ENCODE data around the gene PBX1.

Gene PBX1

GRCh38 chr1:164614316-164614715 lies 55.3 kb downstream of the PBX1 start:
- no peak for DNase-seq

DNA sequence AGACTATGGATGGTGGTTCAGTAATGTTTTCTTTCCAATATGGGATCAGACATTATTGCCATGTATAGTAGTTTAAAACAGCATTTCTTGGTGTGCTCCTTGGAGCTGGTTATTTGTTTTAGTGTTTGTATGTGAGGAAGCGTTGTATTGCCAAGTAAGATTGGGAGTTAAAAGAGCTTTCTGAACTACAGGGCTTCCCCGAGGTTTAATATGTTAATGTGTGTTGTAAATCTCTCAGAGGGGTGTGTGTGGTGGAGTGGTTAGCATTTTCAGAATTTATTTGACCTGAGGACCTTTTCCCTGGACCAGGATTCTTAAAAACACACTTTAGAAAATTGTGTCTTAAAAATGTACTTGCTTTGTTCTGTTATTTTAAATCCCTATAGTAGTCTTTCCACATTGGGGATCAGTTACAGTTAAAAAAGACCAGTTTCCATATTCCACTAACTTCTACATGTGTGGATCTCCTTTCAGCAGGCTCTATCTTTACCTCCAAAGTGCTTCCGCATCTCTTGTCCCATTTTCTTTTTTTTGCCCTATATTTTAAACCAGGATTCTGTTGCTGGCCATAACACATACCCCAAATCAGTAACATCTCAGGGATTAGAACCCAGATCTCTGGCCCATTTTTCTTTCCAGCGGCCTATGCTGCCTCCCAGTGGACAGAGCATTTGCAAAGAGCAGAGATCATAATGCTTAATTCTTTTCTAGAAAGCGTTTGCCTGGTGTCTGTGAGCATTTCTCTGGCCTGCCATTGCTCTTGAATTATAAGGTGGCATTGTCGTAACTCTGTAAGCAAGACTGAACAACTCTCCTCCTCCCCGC lies 58.6 kb downstream of the PBX1 start:
- DNase-seq = peak in 5 of 56 donors; percentile 7 to 37 (median 18)

DNA sequence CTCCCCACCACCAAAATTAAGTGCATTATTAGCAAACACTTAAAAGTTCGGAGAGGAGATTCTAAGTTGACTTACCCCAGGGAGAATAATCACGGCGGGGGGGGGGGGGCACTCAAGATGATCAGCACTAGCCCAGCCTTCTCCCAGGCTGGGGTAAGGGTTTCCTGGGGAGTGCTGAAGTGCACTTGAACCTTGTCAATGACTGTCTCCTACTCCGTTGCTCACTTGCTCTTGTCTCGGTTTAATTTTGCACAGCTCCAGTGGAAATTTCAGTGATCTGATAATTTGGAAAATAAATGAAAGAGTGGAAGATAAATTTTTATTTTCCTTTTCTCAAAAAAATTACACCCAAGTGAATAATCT lies 59.2 kb downstream of the PBX1 start:
- no peak for DNase-seq

DNA sequence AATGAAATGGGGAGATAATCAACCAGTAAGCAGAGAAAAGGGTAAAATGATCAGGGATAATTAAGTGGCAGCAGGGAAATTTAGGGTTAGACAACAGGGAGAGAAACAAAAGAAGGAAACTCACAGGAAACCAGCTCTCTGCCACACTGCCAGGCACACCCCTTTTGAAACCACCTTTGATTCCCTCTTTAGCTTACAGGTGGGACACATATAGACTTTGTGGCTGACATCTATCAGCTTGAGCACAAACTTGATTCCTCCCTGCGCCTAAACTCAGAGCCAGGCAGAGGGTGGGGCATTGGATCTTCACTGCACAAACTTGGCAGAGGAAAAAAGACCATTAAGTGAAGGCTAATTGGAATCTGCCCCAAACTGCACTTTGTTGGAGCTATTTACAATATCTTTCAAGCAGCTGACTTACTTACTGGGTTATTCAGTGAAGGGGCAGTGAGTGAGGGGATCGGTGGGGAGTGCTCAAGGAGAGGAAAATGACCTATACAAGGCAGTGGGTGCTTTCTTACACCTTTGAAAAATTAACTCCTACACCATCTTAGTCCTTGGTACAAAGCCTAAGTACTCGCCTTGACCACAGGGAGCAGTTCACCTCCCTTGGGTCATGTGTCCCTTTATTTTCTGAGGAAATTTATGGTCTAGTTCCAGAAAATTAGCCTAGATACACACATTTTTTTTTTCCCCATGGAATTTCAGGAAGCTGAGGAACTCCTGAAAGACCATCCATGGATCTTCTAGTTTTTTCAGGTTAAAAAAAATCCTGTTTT lies 60.2 kb downstream of the PBX1 start:
- no peak for DNase-seq

- no peak for DNase-seq
These were observed 63.3 kb downstream of the PBX1 start for GRCh38 chr1:164622068-164622845.

DNA sequence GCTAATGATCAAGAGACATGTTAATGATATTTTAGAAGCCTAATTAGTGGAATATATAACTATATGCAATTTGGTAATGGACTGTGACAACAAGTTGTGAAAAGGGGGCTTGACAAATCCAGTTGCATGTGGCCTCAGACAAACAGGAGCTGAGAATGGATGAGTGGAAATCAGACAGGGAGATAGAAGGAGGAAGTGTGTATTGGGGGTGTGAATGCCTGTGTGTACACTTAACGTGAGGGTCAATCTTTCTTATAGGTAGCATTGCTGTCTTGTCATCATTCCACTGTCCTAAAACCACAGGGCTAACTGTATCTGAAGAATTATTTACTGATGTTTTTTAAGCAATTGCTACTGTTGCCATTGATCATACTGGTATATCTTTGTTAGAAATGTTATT lies 64.8 kb downstream of the PBX1 start:
- DNase-seq = no peak

DNA sequence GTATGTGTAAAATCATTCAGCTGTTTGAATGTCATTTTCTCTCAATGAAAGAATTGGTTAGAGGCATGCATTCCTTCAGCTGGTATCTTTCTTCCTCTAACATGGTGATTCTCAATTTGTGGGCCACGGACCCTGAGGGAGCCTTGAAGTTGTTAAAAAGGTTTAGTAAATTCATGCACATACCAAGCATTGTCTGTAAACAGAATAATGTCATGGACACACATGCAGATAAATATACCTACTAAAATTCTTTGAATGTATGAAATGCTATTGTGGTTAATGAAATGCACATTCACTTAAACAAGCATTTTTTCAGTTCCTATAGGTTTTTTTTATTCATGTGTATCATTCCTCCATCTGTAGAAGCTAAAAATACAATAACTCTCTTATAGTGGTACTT lies 65.4 kb downstream of the PBX1 start:
- DNase-seq = no peak

GRCh38 chr1:164625004-164625617 lies 66.1 kb downstream of the PBX1 start:
- DNase-seq = no peak

DNA sequence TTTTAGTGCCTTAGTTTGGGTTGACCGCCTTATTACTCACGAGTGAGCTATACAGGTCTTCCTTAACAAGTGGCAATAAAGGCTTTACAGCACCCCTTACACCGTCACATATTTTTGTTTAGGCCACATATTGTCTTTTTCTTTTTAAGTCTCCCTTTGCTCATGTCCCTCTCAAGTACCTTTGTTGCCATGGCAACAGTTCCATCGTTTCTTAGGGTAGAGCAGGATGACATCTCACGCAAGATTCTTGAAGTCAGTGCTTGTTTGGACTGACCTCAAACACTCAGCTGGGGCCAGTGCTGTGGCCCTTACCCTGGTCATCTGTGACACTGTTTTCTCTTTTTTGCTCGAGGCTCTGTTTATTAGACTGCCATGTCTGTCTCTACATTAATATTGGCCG lies 69.8 kb downstream of the PBX1 start:
- no peak for DNase-seq

GRCh38 chr1:164629971-164630370 lies 71.0 kb downstream of the PBX1 start:
- DNase-seq = no peak

GRCh38 chr1:164630626-164631396 lies 71.8 kb downstream of the PBX1 start:
- DNase-seq = no peak

DNA sequence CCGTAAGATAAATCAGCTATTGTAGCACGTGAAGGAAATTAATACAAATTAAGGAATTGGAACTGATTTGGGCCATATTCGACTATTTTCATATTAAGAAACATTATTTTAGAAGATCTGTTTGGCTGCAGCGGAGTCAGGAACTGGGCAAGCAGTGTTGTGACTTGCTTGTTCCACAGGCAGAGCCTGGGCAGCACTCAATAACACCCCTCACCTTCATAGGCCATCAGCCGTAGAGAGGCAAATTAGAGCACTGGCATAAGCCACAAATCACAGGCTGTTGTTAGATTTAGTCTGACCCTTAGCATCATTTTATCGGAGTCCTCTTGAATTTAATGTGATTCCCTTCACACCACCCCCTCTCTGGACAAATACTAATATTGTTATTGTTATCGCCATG lies 72.8 kb downstream of the PBX1 start:
- DNase-seq = no peak

- no peak for DNase-seq
These were observed 75.0 kb downstream of the PBX1 start for GRCh38 chr1:164633997-164634396.

DNA sequence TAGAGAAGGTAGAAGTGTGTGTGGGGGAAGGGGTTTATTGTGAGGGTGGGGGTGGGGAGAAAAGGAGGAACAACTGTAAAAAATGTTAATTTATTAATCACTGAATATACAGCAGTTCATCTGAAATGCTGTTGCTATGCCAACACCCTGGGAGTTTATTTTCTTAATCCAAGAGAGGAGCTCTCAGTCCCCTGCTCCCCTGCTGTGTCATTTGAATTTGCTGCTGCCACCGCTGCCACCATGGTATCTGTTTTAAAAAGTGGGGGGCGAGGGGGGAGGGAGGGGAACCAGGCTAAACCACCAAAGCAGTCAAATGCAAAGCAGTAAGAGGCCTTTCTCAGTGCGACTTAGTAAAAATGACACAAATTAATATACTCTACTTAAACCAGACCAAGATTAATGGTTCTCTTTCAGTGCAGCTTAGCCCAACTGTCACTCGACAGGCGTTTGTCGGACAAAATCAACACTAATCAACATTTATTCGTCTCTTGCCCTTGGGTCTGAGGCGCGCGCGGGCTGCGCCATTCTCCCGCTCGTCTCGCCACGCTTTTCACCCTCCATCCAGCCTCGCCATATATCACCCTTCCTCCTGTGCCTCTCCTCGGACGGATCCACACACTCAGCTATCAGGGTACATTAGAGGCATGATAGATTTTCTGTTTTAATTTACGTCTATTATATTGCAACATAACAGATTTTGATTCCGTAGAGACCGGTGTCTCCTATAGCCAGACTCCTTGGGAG lies 76.2 kb downstream of the PBX1 start:
- peak in 1 of 56 donors; percentile 18 for DNase-seq

DNA sequence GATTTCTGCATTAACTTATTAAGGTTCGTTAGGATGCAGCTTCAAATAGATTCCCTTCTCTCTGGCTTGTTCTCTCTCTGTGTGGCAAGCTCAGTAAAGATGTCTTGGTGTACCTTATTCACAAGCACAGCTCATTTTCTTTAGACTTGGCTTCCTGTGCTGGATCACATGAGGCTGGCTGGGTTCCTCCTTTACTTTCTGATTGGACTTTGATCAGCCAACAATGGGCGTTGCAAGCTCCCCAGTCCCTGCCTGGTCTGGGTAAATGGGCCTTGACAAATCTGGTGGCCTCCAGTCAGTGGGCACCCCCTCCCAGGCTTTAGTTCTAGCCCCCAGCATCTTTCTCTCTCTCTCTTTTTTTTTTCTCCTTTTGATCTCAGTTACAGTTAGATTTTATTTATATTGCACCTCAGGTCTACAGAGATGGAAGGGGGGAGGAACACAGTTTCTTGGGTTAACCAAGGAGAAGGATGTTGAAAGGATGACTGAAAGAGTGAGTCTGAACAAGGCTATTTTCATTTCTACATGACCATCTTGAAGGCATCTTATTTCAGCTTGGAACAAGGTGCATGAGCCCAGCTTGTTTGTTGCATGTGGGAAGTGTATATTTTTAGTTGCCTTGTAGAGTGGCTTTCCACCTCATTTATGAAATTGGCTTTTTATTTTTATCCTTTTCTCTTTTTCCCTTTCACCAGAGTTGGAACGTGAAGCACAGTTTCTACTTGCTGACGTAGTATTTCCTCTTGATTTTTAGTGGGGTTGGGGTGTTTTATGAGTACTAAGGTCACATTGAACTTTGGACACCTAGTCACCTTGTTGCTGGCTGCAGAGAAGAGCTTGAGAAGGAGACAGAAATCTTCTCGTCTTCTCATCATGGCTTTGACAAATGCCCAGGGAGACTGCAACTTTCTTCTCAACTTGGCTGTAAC lies 77.1 kb downstream of the PBX1 start:
- peak in 30 of 56 donors; percentile 9 to 69 (median 26) for DNase-seq

GRCh38 chr1:164636757-164637156 lies 77.8 kb downstream of the PBX1 start:
- no peak for DNase-seq

- peak in 31 of 56 donors; percentile 7 to 77 (median 46) for DNase-seq
These were observed 78.7 kb downstream of the PBX1 start for GRCh38 chr1:164637461-164638375.
